HEK293 (cell line): ENCODE results near the gene HOATZ.

ENCODE experiments used
- HOXA7 ChIP-seq: sonication (generic); formaldehyde crosslinking; IDR thresholded peaks from 2 replicates; pipeline ENCODE4 v1.8.1; 2022; ENCODE audit warnings: missing genetic modification reagents, borderline replicate concordance
- PRDM1 ChIP-seq: fragments of 450-650 bp; formaldehyde crosslinking; IDR thresholded peaks from 2 replicates; pipeline ENCODE4; 2016; ENCODE audit warnings: missing biosample characterization, missing genetic modification characterization
- ZBTB1 ChIP-seq: fragments of 450-650 bp; formaldehyde crosslinking; IDR thresholded peaks from 2 replicates; pipeline ENCODE4 v1.5.1; 2016; ENCODE audit warnings: missing biosample characterization, missing genetic modification characterization
- ZNF211 ChIP-seq: fragments of 450-650 bp; formaldehyde crosslinking; IDR thresholded peaks from 2 replicates; pipeline ENCODE4 v1.5.1; 2016; ENCODE audit warnings: low read depth, missing biosample characterization, missing genetic modification characterization
- TF ChIP-seq, protein P1 (sequence below): fragments of 450-650 bp; formaldehyde crosslinking; IDR thresholded peaks from 2 replicates; pipeline ENCODE4 v1.5.1; 2016; ENCODE audit warnings: missing biosample characterization, missing genetic modification characterization
- TF ChIP-seq, protein P2 (sequence below): fragments of 450-650 bp; formaldehyde crosslinking; IDR thresholded peaks from 2 replicates; pipeline ENCODE4 v1.5.1; 2017; ENCODE audit warnings: missing biosample characterization, missing genetic modification characterization

DNA sequence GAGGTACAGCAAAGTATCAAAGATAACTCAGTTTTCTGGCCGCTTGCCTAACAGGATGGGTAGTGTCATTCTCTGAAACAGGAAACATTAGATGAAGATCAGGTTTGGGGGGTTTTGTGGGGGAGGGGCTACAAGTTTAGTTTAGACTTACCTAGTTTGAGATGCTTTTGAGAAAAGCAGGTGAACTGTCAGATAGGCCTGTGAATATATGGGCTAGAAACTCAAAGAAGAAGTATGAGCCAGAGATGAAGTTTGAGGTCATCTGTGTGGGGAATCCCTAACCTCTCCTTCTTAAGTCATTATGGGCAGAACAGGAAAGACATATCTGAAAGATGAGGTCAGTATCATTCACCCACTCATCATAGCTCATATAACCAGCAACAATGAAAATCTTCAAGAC is 11.9 kb downstream of the HOATZ start:
- TF ChIP-seq ZBTB1 (tag by site-specific recombination) (no peak), PRDM1 (tag by site-specific recombination) (no peak), HOXA7 (CRISPR knock-in tag) (no peak), ZNF211 (tag by site-specific recombination) (no peak)
- TF ChIP-seq, protein P1, sequence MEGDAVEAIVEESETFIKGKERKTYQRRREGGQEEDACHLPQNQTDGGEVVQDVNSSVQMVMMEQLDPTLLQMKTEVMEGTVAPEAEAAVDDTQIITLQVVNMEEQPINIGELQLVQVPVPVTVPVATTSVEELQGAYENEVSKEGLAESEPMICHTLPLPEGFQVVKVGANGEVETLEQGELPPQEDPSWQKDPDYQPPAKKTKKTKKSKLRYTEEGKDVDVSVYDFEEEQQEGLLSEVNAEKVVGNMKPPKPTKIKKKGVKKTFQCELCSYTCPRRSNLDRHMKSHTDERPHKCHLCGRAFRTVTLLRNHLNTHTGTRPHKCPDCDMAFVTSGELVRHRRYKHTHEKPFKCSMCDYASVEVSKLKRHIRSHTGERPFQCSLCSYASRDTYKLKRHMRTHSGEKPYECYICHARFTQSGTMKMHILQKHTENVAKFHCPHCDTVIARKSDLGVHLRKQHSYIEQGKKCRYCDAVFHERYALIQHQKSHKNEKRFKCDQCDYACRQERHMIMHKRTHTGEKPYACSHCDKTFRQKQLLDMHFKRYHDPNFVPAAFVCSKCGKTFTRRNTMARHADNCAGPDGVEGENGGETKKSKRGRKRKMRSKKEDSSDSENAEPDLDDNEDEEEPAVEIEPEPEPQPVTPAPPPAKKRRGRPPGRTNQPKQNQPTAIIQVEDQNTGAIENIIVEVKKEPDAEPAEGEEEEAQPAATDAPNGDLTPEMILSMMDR (tag by site-specific recombination): no peak
- TF ChIP-seq, protein P2, sequence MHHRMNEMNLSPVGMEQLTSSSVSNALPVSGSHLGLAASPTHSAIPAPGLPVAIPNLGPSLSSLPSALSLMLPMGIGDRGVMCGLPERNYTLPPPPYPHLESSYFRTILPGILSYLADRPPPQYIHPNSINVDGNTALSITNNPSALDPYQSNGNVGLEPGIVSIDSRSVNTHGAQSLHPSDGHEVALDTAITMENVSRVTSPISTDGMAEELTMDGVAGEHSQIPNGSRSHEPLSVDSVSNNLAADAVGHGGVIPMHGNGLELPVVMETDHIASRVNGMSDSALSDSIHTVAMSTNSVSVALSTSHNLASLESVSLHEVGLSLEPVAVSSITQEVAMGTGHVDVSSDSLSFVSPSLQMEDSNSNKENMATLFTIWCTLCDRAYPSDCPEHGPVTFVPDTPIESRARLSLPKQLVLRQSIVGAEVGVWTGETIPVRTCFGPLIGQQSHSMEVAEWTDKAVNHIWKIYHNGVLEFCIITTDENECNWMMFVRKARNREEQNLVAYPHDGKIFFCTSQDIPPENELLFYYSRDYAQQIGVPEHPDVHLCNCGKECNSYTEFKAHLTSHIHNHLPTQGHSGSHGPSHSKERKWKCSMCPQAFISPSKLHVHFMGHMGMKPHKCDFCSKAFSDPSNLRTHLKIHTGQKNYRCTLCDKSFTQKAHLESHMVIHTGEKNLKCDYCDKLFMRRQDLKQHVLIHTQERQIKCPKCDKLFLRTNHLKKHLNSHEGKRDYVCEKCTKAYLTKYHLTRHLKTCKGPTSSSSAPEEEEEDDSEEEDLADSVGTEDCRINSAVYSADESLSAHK (tag by site-specific recombination): no peak
